HG02970 (cell line): ENCODE results near the gene NLGN2.
"Not testable (repeated sequence)": the region's sequence is repeated elsewhere in the genome, so short reads cannot be mapped to it uniquely, and the experiment has no call there.

ENCODE experiments used
- ATAC-seq: cut with Tn5 transposase; IDR thresholded peaks from one replicate; pipeline ENCODE4 v1.9.1; 2021; ENCODE audit warnings: mild to moderate bottlenecking, moderate library complexity, moderate number of reproducible peaks; ENCODE audit not compliant: unreplicated experiment, low FRiP score

The NLGN2 gene

DNA sequence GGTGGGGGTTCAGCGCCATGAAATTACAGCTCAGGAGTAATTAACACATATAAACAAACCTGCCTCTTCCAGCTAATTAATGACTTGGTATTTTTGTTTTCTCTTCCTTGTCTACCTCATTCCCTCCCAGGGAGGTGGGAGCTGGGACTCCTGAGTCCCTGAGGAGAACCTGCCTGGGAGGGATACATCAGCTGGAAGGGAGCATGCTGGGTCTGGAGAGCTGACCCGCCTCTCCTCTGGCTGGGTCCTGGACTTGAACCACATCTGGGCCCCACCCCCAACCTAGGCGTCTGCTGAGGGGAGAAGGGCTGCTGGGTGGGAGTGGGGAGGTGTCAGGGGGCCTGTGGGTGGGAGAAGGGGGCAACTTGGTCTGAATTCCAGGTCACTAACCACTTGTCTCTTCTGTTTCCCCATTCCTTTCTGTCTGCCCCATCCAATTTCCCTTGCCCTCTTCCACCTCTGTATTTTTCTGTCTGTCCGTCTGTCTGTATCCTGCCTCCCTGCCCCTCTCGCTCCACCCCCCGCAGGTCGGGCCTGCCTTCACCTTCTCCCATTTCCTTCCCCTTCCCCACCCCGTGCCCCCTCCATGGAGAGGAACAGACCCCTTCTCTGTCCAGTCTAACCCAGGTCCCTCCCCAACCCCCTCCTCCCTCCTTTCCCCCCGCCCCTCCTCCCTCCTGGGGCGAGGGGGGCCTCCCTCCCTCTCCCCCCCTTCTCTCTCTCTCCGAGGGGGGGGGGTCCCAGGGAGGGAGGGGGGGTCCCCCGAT is at the start of gene NLGN2:
Gene NLGN2, plus strand, starts transcription at position 361 of the 767 bp plus-strand sequence. CDS start 411 bp downstream, outside the sequence.
- ATAC-seq: no peak

DNA sequence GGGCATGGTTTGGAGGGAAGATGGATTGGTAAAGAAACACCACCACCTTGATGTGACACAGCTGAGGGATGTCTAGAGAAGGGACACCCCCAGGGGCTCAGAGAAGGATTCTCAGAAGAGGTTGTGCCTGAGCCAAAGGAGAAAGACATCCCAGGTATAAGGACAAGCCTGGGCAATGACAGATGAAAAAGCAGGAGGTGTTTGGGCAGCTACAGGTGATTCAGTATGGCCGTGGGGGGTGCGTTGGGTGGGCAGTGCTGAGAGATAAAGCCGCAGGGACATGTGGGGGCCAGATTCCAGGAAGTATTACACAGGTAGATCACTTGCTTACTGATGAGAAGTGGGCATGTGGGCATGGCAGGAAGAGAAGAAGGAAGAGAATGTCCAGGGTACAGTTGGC is 45.7 kb upstream of the NLGN2 start:
- ATAC-seq: no peak

GRCh38 chr17:7363311-7363710 is 44.3 kb upstream of the NLGN2 start:
- no peak for ATAC-seq

DNA sequence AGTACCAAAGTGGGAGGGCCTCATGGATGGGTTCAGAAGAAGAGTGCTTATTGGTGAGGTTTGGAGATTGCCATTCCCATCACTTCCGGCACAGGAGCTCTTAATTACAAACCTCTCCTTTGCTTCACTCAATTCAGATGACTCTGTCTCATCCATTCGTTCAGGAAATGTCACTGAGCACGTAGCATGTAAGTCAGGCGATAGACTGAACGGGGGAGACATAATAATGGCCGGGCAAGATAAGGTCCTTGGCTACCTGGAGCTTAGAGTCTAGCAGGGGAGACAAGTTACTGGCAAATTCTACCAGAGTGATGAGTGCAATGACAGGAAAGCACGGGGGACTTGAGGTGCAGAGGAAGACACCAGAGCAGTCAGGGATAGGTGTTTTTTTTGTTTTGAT is 41.7 kb upstream of the NLGN2 start:
- ATAC-seq: not testable (repeated sequence)

GRCh38 chr17:7367083-7367482 is 40.6 kb upstream of the NLGN2 start:
- ATAC-seq: no peak

GRCh38 chr17:7367918-7368598 is 39.6 kb upstream of the NLGN2 start:
- ATAC-seq: no peak

- not testable (repeated sequence) for ATAC-seq
Observed at GRCh38 chr17:7368599-7368994, 39.0 kb upstream of the NLGN2 start.

- no peak for ATAC-seq
Observed at GRCh38 chr17:7369825-7370224, 37.8 kb upstream of the NLGN2 start.

DNA sequence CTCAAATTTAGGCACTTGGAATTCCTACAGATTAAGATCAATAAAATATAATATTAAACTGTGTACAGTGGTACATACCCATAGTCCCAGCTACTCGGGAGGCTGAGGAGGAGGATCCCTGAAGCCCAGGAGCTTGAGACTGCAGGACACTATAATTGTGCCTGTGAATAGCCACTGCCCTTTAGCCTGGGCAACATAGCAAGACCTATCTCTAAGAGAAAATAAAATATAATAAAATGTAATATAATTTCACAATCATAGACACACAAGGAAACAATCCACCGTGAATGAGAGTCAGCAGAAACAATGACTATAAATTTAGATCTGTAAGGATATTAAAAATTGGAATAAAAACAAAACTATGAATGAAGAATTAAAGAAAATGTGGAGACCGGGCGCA is 36.8 kb upstream of the NLGN2 start:
- ATAC-seq: no peak

GRCh38 chr17:7374353-7374752 is 33.3 kb upstream of the NLGN2 start:
- no peak for ATAC-seq

- ATAC-seq: no peak
Observed at GRCh38 chr17:7379134-7379533, 28.5 kb upstream of the NLGN2 start.

DNA sequence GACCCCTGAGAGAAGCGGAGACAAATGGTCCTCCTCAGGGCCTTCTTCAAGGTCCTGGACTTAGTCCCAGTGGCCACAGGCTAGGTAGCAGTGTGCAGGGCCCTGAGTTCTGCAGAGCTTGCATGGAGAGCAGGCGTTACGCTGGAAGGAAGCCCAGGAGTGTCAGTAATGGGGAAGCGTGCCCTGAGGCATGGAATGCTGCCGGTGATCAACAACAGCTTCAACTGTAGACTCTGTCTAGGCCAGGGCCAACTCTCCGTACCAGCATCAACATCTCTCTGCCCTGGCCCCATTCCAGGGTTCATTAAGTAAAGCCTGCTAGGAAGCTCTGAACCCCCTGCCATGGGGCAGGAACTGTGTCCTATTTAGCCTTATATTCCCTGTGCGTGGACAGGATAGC is 27.3 kb upstream of the NLGN2 start:
- ATAC-seq: no peak

- no peak for ATAC-seq
Observed at GRCh38 chr17:7380855-7381683, 26.6 kb upstream of the NLGN2 start, which contains the start of gene TNK1. Gene TNK1 (plus strand): TSS chr17:7381089. CDS start chr17:7382927, 1,838 bp downstream.

- ATAC-seq: no peak
Observed at GRCh38 chr17:7382901-7383300, 24.7 kb upstream of the NLGN2 start.

GRCh38 chr17:7383371-7383741 is 24.3 kb upstream of the NLGN2 start:
- no peak for ATAC-seq

GRCh38 chr17:7383742-7384488 is 23.7 kb upstream of the NLGN2 start:
- peak; percentile 53 for ATAC-seq

- no peak for ATAC-seq
Observed at GRCh38 chr17:7384489-7385081, 23.1 kb upstream of the NLGN2 start.

DNA sequence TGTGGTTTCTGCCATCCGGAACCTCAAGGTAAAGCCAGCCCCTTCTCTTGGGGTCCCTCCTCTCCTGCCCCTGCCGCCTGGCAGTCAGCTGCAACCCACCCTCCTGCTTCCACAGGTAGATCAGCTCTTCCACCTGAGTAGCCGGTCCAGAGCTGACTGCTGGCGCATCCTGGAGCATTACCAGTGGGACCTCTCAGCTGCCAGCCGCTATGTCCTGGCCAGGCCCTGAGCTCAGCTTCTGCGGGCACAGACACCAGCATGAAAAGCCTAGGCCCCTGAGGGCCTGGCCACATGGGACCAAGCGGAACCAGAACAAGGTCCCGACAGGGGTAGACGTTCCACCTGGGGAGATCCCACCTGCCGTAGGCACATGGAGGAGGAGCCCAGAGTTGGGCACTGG is 18.8 kb upstream of the NLGN2 start:
- no peak for ATAC-seq

DNA sequence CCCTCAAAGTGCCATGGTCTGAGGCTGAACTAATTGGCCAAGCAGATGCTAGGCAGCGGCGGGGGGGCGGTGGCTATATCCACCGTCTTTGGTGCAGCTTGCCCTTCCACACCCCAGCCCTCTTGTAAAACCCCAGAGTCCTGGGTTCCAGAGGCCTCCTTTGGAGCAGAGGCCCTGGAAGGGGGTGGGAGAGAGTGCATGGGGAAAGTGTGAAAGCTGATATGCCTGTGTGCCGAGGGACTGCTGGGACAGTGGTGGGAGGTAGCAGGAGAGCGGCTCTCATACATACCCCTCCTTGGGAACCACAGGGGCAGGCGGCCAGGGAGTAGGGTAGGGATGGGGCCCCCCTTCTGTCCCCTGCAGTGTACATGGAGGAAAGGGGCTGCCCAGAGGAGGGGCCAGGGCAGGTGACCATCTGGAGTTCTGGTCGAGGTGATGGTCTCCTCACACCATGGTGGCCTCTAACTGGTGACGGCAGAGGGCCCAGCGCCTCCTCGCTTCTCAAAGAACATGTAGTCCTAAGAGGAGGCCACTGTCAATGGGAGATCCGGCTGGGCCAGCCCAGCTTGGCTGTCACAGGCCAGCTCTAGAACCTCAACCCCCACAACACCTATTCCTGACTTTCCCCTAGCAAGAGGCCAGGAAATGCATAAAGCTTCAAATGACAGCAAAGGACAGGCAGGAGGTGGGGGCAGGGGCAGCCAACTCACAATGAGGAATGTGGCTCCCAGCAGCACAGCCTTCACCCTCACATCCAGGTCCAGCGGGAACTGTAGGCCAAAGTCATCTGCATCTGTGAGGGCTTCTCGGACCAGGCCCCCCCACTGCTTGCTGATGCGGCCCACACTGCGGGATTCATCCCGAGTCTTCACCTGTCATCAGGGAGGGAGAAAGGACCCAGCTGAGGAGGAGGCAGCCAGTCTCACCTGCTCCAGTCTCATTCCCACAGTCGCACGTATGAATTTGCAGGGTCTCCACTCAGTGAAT is 17.4 kb upstream of the NLGN2 start:
- ATAC-seq: no peak
